SK-N-SH (cell line): Measurements from ENCODE around the gene ALG9. TPM values are rescaled to one million over a fixed set of nuclear protein-coding genes. Genes with fewer than 3 reads are reported as not detected.
A peak's percentile ranks its signal among the peaks of the same experiment; 100 is the strongest.

ENCODE experiments used
- CTCF ChIA-PET: fragments of 300-600, 350-600 bp; formaldehyde crosslinking; extraction: SDS; loops from one replicate; lab custom pipeline; 2021; lab: Yijun Ruan, JAX
- POLR2A ChIA-PET: fragments of 350-600 bp; sonication (Branson Sonifier 250); formaldehyde crosslinking; extraction: SDS; loops from one replicate; lab custom pipeline; 2020; ENCODE audit warnings: antibody characterized with exemption, inconsistent platforms; lab: Yijun Ruan, JAX
- DNase-seq: peaks from one replicate; pipeline ENCODE4 v3.0.0; 2012
- H2AFZ ChIP-seq: fragments of 200-600 bp; sonication (generic); 2 replicates; pipeline ENCODE4 v1.8.1; 2016; ENCODE audit warnings: antibody characterized with exemption, mild to moderate bottlenecking, low read depth
- H3F3A ChIP-seq: fragments of 200-600 bp; sonication (generic); replicated peaks from 2 replicates; pipeline ENCODE3; 2016; ENCODE audit warnings: antibody characterized with exemption, mild to moderate bottlenecking; ENCODE audit not compliant: insufficient read depth
- H3K27ac ChIP-seq, 2 experiments: fragments of 200-500 bp in 1 of 2; fragments of 200-600 bp in 1 of 2; sonication (Bioruptor generic) in 1 of 2; sonication (generic), shearing (Covaris generic) in 1 of 2; 2 replicates each; pipeline versions ENCODE4 v1.5.1 to v1.6.1; 2014 to 2016; ENCODE audit warnings: low read depth in 2 of 2, inconsistent platforms in 1 of 2, low read length in 1 of 2, mild to moderate bottlenecking in 1 of 2, mixed read lengths in 1 of 2
- H3K27me3 ChIP-seq: fragments of 200-600 bp; sonication (generic), shearing (Covaris generic); 2 replicates; pipeline ENCODE4 v1.6.1; 2016; ENCODE audit warnings: mixed run types; ENCODE audit not compliant: insufficient read depth
- H3K36me3 ChIP-seq, 2 experiments: fragments of 200-500 bp in 1 of 2; fragments of 200-600 bp in 1 of 2; sonication (Bioruptor generic) in 1 of 2; sonication (generic) in 1 of 2; replicated peaks in 1 of 2; 2 replicates each; pipeline versions ENCODE3 to v1.5.1; 2014 to 2016; ENCODE audit warnings: low read length in 1 of 2, mild to moderate bottlenecking in 1 of 2; ENCODE audit not compliant: insufficient read depth in 2 of 2, control insufficient read depth in 1 of 2
- H3K4me1 ChIP-seq, 2 experiments: fragments of 200-500 bp in 1 of 2; fragments of 200-600 bp in 1 of 2; sonication (Bioruptor generic) in 1 of 2; sonication (generic), shearing (Covaris generic) in 1 of 2; 2 replicates each; pipeline versions ENCODE4 v1.5.1 to v1.6.1; 2014 to 2016; ENCODE audit warnings: low read depth in 1 of 2, low read length in 1 of 2, mixed run types in 1 of 2; ENCODE audit not compliant: insufficient read depth in 2 of 2, control insufficient read depth in 1 of 2
- H3K4me2 ChIP-seq: fragments of 200-600 bp; sonication (generic), shearing (Covaris generic); 2 replicates; pipeline ENCODE4 v1.6.1; 2017; ENCODE audit warnings: mixed run types
- H3K4me3 ChIP-seq, 2 experiments: fragments of 200-500 bp in 1 of 2; fragments of 200-600 bp in 1 of 2; sonication (Bioruptor generic) in 1 of 2; sonication (generic), shearing (Covaris generic) in 1 of 2; 2 replicates each; pipeline versions ENCODE4 v1.5.1 to v1.8.1; 2014 to 2016; ENCODE audit warnings: low read depth in 2 of 2, inconsistent platforms in 1 of 2, low read length in 1 of 2, mild to moderate bottlenecking in 1 of 2, mixed read lengths in 1 of 2, moderate library complexity in 1 of 2
- H3K79me2 ChIP-seq: fragments of 200-600 bp; sonication (generic); 2 replicates; pipeline ENCODE4 v1.8.1; 2017; ENCODE audit warnings: mild to moderate bottlenecking; ENCODE audit not compliant: insufficient read depth
- H3K9ac ChIP-seq: fragments of 200-600 bp; sonication (generic); 2 replicates; pipeline ENCODE4 v1.6.1; 2017; ENCODE audit warnings: mixed run types
- H3K9me2 ChIP-seq: fragments of 200-600 bp; sonication (generic); 2 replicates; pipeline ENCODE4 v1.6.1; 2017; ENCODE audit warnings: mixed run types
- H3K9me3 ChIP-seq: fragments of 200-600 bp; sonication (generic); 2 replicates; pipeline ENCODE4 v1.6.1; 2017; ENCODE audit warnings: mixed run types, mild to moderate bottlenecking, moderate library complexity
- H4K20me1 ChIP-seq: fragments of 200-600 bp; sonication (generic); 2 replicates; pipeline ENCODE4 v1.6.1; 2017; ENCODE audit warnings: mild to moderate bottlenecking, mixed run types; ENCODE audit not compliant: insufficient read depth
- FOXM1 ChIP-seq: IDR thresholded peaks from 2 replicates; pipeline ENCODE4 v1.4.0; 2012; ENCODE audit warnings: low read depth, mild to moderate bottlenecking
- WGBS: methylation state at CpG from one replicate; pipeline ENCODE4 v1.1.6; 2017; ENCODE audit warnings: low lambda C conversion rate; 5-methylcytosine and 5-hydroxymethylcytosine counted together
- polyA plus RNA-seq, 3 experiments: library from polyadenylated mRNA; depleted of rRNA; stranded (reverse); fragments of >200 nt; gene quantifications; 2 replicates each; pipeline ENCODE4 v1.2.3, GENCODE V29; 2012
- small RNA-seq, 7 experiments: library from RNA; depleted of rRNA; stranded (forward); fragments of <200 nt; gene quantifications; one replicate each; pipeline ENCODE3, GENCODE V24; 2012
- TF ChIP-seq, protein P1 (sequence below): IDR thresholded peaks from 2 replicates; pipeline ENCODE4 v1.4.0; 2012; ENCODE audit warnings: low read depth, borderline replicate concordance
- TF ChIP-seq, protein P2 (sequence below): IDR thresholded peaks from 2 replicates; pipeline ENCODE4 v1.4.0; 2012; ENCODE audit warnings: low read depth

Gene ALG9
- polyA plus RNA-seq, 1 of the 3 experiments (the other 2 are of a cell fraction), result 17.9 TPM

DNA sequence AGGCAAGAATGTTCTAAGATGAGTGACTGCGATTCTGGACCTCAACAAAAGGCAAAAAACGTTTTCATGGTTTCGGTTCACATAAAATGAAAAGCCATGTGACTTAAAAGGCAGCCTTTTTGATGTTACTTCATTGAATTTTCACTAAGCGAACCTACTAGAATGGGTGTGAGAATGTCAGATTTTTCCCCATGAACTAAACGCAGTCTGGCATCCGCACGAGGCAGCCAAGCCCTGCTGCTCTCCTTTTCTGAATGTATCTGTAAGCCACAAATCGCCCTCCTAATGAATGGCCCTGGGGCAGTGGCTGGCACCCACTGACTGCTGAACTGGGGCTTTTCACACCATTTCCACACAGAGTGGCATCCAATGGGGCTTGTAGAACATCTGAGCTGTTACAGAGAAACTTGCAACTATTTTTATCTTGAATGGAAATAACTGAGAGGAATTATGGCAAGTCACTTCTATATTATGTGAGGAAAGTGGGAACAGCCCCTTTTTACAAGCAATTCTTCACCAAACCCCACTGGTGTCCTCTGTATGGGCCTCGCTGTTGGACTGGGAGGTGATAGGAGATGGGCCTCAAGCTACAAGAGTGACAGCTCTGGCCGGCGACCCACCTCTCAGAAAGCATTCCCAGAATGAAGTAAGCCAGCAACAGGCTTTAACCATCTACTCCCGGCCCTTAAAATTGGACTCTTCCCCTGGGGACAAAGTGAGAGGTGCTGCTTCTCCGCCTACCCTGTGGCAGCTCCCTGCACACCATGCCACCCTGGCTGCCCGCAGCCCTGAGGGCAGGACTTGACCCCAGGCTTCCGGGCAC lies 134.5 kb downstream of the ALG9 start:
- H3K9me3 ChIP-seq, result no peaks in the 10 kb centered on the region
- H3K4me2 ChIP-seq, result peak overlapping the region; percentile 47; the same call in 1 of the 2 replicates
- DNase-seq, result no peak
- CTCF ChIA-PET, result interaction anchor here (1.3 to 2.4 kb wide), 3 partner anchors 11 to 132 kb away, joined by 3 to 11 read pairs (median 4); no protein-coding TSS in a partner anchor
- 95% methylated on average over 14 of the region's 15 CpGs for whole genome bisulfite sequencing
- no peak overlapping the region for H2AFZ ChIP-seq
- peak overlapping the region; percentile 79 for H3K9ac ChIP-seq
- POLR2A ChIA-PET, result no interaction called here
- H3F3A ChIP-seq, result peaks cover 27% of the 10 kb centered on the region
- TF ChIP-seq, protein P1, sequence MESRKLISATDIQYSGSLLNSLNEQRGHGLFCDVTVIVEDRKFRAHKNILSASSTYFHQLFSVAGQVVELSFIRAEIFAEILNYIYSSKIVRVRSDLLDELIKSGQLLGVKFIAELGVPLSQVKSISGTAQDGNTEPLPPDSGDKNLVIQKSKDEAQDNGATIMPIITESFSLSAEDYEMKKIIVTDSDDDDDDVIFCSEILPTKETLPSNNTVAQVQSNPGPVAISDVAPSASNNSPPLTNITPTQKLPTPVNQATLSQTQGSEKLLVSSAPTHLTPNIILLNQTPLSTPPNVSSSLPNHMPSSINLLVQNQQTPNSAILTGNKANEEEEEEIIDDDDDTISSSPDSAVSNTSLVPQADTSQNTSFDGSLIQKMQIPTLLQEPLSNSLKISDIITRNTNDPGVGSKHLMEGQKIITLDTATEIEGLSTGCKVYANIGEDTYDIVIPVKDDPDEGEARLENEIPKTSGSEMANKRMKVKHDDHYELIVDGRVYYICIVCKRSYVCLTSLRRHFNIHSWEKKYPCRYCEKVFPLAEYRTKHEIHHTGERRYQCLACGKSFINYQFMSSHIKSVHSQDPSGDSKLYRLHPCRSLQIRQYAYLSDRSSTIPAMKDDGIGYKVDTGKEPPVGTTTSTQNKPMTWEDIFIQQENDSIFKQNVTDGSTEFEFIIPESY, result no peak
- TF ChIP-seq, protein P2, sequence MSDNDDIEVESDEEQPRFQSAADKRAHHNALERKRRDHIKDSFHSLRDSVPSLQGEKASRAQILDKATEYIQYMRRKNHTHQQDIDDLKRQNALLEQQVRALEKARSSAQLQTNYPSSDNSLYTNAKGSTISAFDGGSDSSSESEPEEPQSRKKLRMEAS, result no peak
- TF ChIP-seq FOXM1, result no peak
- 0 out of 2 replicates have a peak, but pooled peaks cover 5% of the 10 kb centered on the region for H3K79me2 ChIP-seq
- H3K4me3 ChIP-seq, result no peak overlapping the region
- peak overlapping the region; percentile 98 to 99 for H3K27ac ChIP-seq
- peaks cover 29 to 30% of the 10 kb centered on the region in 2 experiments for H3K36me3 ChIP-seq
- peaks cover 39 to 57% of the 10 kb centered on the region in 2 experiments for H3K4me1 ChIP-seq
- no peaks in the 10 kb centered on the region for H4K20me1 ChIP-seq
- H3K9me2 ChIP-seq, result no peaks in the 10 kb centered on the region
- no peaks in the 10 kb centered on the region for H3K27me3 ChIP-seq

Small RNA genes within 50 kb of the gene (small RNA-seq; reads per million reads assigned to genes)
- gene GNG5P3 (0 reads per million in 7 experiments), gene RPL37AP8 (0 to 0.77 (median 0) reads per million in 7 experiments)

Other genes with a start within 250 kb of the ALG9 start
- gene PPP2R1B, start 105.2 kb downstream of the ALG9 start, polyA plus RNA-seq (2012; rRNA removed), result 25.9 and 32.3 TPM in 2 replicates
- 2.8 and 3.2 TPM in 2 replicates for gene FDXACB1, start 7.6 kb upstream of the ALG9 start, polyA plus RNA-seq (2012; rRNA removed)
- gene CFAP68, start 8.0 kb upstream of the ALG9 start, polyA plus RNA-seq (2012; rRNA removed), result 36.7 and 61.2 TPM in 2 replicates
- gene CRYAB, start 40.2 kb upstream of the ALG9 start, polyA plus RNA-seq (2012; rRNA removed), result 0.92 and 1.5 TPM in 2 replicates
- not detected in 2 replicates for gene HSPB2, start 41.2 kb upstream of the ALG9 start, polyA plus RNA-seq (2012; rRNA removed)
- not detected in 2 replicates for gene C11orf52, start 47.3 kb upstream of the ALG9 start, polyA plus RNA-seq (2012; rRNA removed)
- 5.3 and 6.8 TPM in 2 replicates for gene DIXDC1, start 65.8 kb upstream of the ALG9 start, polyA plus RNA-seq (2012; rRNA removed)
- gene DLAT, start 153.8 kb upstream of the ALG9 start, polyA plus RNA-seq (2012; rRNA removed), result 14.4 and 17.8 TPM in 2 replicates
- gene PIH1D2, start 202.4 kb upstream of the ALG9 start, polyA plus RNA-seq (2012; rRNA removed), result 0.97 and 2.0 TPM in 2 replicates
- 9.2 and 13.1 TPM in 2 replicates for gene NKAPD1, start 202.7 kb upstream of the ALG9 start, polyA plus RNA-seq (2012; rRNA removed)
- 156 and 188 TPM in 2 replicates for gene TIMM8B, start 215.2 kb upstream of the ALG9 start, polyA plus RNA-seq (2012; rRNA removed)
- 169 and 192 TPM in 2 replicates for gene SDHD, start 215.3 kb upstream of the ALG9 start, polyA plus RNA-seq (2012; rRNA removed)